ENCODE results near the gene MEIOSIN.

MEIOSIN gene

DNA sequence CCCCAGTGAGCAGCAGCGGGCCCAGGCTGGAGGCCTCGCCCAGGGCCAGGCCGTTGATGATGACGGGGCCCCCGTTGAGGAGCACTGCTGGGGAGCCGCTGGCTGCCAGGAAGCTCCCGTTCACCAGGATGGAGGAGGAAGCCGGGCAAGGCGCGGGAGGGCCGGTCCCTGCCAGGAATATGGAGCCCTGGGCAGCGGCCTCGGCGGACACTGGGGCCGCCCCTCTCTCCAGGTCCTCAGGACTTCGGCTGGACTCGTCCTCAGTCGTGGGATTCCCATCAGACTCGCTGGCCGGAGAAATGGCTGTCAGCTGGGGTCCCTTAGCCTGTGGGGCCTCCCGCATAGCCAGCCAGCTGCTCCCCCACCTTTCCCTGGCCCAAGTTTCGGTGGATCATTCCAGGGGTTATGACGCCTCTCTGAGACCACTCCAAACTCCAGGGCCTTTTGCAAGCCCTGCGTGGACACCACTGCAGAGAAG is 33.7 kb downstream of the MEIOSIN start:
- DNase-seq, result no peak

DNA sequence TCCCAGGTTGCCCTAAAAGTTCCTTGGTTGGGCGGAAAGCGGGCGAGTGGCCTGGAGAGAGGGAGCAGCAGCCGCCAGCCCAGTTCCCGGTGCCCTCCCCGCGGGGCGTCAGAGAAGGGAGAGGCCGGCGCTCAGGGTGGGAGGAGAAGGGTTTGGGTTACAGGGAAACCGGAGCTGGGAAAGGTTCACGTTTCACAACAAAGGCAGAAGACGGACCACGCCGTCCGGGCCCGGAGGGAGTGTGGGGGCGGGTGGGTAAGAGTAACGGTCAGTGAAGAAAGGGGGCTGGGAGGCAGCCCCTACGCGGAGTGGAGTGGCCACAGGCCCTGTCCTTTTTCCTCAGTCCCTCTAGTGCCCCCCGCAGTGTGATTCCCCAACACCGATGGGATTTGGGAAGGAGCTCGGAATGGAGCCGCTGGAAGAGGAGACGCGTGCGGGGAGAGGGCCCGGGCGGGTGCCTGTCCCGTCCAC is 34.2 kb downstream of the MEIOSIN start:
- peak; percentile 39 for DNase-seq

DNA sequence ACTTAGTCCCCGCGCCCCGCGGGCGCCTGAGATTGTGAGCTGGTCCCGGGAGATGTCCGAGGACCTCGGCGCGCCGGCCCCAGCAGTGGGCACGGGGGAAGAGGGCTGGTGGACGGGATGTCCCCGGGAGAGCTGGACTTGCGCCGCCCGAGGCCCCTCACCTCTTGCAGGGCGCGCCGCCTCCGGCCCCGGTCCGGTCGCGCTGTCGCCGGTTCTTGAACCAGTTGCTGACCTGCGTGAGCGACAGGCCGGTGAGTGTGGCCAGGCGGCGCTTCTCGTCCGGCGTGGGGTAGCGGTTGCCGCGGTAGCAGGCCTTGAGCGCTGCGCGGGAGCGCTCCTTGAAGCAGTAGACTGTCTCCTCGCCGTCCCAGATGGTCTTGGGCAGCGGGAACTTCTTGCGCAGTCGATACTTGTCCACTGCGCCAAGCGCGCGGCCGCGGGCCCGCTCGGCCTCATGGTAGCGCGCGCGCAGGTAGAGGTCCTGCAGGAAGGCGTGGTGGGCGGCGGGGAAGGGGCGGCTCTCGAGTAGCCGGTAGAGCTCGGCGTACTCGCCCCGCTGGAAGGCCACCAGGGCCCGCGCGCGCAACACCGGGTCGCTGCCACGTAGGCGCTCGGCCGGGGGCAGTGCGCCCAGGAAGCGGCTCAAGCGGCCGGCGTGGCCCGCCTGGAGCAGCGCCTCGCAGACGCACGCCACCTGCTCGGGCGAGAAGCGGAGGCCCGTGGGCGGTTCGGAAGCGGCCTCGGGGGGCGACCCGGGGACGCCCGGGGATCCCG is 34.8 kb downstream of the MEIOSIN start:
- DNase-seq, result no peak

DNA sequence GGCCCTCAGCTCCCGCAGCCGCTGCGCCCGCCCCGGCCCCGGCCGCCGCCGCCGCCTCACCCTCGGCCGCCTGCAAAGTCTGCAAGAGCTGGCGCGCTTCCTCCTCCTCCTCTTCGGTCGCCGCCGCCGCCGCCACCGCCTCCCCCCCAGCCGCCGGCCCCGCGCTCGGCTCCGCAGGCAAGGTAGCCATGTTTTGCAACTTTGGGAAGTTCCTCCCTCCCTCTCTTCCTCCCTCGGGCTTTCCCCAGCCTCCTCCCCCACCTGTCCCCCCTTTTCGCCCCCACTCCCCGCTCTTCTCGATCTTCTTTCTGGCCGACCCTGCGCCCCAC is 35.4 kb downstream of the MEIOSIN start:
- DNase-seq, result no peak

DNA sequence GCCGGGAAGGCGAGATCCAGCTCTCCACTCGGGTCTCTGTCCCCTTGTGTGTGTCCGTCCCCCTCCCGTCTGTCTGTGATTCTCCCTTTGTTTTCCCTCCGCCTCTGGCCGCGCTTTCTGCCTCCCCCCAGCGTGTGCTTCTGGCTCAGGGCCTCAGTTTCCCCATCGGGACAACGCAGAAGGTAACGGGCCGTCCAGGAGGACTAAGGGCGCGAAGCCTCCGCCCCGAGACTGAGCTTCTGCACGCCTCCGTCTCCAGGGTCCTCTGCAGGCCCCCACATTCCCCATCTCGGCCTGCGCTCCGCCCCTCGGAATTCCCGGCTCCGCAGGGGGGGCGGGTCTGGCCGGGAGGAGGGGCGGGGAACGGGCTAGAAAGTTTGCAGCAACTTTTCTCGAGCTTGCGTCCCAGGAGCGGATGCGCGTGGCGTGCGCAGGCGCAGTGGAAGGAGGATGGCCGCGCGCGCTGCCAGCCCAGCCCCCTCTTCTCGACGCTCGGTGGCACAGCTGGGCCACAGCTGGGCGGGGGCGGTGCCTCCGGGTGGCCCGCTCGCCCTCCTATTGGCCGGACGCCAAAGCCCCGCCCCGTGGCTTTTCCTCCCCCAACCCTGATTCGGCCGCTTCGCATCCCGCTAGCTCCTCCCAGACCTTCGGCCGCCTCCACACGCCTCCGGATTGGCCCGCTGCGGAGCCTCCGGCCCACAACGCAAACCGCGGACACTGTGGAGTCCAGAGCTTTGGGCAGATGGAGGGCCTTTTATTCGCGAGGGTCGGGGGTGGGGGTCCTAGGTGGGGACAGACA is 35.9 kb downstream of the MEIOSIN start, which contains the start of gene SIX5:
Gene SIX5 (minus strand): TSS at position 269 of the 799 bp plus-strand sequence. CDS start 408 bp downstream, outside the sequence.
- DNase-seq, result peak; percentile 92

DNA sequence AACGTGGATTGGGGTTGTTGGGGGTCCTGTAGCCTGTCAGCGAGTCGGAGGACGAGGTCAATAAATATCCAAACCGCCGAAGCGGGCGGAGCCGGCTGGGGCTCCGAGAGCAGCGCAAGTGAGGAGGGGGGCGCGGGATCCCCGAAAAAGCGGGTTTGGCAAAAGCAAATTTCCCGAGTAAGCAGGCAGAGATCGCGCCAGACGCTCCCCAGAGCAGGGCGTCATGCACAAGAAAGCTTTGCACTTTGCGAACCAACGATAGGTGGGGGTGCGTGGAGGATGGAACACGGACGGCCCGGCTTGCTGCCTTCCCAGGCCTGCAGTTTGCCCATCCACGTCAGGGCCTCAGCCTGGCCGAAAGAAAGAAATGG is 36.6 kb downstream of the MEIOSIN start:
- DNase-seq, result no peak

DNA sequence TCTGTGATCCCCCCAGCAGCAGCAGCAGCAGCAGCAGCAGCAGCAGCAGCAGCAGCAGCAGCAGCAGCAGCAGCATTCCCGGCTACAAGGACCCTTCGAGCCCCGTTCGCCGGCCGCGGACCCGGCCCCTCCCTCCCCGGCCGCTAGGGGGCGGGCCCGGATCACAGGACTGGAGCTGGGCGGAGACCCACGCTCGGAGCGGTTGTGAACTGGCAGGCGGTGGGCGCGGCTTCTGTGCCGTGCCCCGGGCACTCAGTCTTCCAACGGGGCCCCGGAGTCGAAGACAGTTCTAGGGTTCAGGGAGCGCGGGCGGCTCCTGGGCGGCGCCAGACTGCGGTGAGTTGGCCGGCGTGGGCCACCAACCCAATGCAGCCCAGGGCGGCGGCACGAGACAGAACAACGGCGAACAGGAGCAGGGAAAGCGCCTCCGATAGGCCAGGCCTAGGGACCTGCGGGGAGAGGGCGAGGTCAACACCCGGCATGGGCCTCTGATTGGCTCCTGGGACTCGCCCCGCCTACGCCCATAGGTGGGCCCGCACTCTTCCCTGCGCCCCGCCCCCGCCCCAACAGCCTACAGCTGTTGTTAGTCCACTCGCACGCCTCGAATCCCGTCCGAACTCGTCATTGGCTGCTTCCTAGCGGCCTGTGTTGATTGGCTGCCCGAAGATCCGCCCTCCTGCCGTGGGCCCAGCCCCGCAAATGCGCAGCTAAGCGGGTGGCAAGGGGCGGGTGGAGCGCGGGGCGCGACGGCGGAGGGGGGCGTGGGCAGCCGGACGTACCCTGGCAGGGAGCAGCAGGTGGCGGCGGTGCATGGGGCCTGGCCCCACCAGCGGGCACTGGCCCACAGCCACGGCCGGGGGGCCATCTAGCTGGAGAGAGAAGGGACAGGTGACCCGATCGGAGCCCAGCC is 37.2 kb downstream of the MEIOSIN start:
- peak; percentile 97 for DNase-seq

DNA sequence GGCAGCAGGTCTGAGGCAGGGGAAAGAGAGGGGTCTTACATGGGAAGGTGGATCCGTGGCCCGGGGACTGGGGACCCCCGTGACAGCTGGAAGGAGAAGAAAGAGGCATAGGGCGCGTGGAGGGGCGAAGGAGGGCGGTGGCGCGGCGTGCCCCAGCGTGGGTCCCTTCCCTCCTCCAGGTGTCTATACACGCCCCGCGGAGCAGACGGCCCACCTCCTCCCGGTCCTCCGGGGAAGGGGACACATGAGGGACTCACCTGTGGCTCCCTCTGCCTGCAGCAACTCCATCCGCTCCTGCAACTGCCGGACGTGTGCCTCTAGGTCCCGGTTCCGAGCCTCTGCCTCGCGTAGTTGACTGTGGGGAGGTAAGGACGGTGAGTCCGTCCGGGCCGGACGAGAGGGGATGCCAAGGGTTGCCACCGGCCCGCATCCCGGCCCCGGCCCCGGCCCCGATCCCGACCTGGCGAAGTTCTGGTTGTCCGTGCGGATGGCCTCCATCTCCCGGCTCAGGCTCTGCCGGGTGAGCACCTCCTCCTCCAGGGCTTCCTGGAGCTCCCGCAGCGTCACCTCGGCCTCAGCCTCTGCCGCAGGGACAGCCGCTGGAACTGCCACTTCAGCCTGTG is 38.2 kb downstream of the MEIOSIN start:
- no peak for DNase-seq

DNA sequence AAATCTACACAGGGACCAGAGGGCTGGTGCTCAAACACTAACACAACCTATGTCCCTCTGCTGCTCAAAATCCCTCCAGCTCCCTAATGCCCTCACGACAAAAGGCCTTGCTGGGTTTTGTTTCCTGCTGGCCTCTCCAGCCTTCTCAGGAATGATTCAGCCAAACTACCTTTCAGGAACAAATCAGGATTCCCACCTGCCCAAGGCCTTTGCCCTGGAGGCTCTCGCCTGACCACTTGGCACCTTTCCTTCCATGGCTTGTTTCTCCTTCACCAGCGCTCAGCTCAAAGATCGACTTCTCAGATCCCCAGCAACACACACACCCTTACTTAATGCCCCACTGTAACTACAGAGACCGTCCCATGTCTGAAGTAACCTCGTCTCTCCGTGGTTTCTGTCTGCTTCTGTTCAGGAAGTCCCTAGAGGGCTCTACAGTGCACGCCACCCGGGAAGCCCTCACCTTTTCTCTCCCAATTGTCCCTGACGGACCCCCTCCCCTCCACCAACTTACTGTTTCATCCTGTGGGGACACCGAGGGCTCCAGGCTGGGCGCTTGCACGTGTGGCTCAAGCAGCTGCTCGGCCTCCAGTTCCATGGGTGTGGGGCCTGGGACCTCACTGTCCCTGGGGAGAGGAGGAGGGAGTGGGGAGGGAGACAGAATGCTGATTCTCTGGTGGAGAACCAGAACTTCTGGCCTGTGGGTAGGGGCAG is 39.0 kb downstream of the MEIOSIN start:
- no peak for DNase-seq

DNA sequence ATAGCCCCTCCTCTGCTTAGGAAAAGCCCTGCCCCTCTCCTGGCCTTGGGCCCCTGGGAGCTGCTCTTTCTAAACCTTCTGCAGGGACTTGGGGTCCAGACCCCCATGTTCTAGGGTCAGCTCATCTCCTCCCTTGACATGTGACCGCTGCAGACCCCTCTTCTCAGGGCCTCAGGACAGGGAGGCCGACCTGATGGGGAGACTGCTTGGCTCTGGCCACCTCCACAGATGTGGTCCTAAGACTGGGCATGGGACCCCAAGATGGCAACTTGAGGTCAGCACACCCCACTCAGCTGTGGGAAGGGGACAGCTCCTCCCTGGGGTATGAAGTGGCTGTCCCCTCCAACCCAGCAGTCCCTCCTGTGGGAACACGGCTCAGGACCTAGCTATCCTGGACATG is 39.7 kb downstream of the MEIOSIN start:
- DNase-seq, result no peak

DNA sequence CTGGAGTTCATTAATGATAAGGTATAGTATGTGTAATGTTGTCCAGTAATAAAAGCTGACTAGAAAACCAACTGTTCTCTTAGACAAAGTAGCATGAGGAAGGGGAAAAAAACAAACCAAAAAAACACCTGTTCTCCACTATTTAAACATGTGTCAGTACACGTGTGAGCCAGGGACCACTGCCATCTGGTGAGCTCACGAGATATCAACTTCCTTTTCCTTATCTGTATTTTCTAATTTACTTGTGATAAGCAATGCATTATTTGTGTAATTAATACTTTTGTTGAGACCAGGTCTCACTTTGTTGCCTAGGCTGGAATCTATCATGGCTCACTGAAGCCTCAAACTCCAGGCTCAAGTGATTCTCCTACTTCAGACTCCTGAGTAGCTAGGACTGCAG is 40.1 kb downstream of the MEIOSIN start:
- DNase-seq, result no peak

DNA sequence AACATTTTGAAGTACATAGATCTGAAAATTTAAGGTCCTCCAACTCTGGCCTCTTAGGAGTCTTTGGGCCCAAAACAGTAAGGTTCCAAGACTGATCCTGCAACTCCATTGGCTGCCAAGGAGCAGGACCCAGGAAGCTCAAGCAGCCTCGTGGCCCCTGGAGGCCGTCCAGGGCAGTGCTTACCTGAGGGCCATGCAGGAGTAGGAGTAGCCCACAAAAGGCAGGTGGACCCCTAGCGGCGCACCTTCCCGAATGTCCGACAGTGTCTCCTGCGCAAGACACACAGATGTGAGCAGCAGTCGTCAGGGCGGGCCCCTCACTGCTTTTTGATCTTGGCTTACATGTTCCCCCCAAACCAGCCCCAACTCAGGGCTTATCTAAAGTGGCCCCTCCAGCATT is 41.5 kb downstream of the MEIOSIN start:
- DNase-seq, result no peak

DNA sequence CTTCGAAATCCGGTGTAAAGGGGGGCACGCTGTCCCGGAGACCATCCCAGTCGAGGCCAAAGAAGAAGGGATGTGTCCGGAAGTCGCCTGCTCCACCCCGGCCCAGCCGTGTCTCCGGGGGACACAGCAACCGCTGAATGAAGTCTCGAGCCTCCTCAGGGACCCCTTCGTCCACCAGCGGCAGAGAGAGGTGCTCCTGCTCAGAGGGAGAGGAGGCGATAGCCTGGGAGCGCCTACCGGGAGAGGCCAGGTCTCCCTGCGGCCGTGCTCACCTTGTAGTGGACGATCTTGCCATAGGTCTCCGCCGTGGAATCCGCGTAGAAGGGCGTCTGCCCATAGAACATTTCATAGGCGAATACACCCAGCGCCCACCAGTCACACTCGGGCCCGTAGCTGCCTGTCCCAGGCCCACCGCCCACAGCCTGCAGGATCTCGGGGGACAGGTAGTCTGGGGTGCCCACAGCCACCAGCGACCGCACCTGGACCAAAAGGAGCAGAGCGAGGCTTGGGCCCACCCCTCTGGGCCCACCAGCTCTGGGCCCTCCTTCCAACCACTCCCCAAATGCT is 44.2 kb downstream of the MEIOSIN start:
- DNase-seq, result no peak

DNA sequence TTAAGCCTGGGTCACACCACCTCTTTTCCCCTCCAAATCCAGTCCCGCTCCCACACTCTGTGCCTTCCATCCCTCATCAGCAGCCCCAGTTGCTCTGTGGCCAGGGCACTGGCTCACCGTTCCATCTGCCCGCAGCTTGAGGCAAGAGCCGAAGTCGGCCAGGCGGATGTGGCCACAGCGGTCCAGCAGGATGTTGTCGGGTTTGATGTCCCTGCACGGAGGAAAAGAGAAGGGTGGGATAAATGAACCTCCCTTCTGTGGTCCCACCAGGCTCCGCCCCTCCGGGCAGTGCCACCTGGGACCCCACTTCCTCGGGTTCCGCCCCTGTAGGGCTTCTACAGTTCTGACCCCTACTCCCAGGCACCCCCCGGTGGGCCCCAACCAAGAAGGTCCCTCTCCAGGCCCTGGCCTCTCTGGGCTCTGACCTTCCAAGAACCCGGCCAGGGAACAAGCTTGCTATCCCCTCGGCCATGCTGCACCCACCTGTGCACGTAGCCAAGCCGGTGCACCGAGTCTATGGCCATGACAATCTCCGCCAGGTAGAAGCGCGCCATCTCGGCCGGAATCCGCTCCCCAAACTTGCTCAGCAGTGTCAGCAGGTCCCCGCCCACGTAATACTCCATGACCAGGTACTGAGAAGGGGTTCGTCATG is 44.9 kb downstream of the MEIOSIN start:
- DNase-seq, result no peak

DNA sequence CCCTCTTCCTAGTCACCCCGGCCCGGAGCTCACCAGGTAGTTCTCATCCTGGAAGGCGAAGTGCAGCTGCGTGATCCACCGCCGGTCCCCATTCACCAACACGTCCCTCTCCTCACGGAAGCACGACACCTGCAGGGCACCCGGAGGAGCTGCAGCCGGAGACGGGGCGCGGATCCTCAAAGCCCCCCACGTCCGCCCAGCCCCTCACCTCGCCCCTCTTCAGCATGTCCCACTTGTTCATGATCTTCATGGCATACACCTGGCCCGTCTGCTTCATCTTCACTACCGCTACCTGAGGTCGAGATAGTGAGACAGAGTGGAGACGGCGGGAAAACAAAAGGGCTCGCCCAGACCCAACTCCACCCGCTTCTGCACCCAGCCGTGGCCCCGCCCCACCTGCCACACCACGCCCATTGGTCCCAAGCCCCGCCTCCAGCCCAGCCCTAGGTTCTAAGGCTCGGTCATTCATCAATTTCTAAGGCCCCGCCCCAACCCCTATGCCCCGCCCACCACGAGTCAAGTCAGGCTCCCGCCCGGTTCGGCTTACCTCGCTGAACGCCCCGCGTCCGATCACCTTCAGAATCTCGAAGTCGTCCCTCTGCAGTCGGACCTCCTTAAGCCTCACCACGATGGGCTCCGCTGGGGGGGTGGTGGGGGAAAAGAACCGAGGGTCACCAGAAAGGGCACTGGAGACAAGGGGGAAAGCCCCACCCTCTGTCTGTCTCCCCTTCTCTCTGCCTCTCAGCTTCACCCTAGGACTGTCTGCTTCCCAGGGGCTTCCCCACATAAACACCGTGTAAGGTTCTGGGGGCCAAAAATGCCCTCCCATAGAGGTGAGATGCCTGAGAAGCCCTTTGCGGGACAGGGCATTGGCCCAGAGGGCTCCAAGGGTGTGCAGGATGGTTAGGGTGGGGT is 46.2 kb downstream of the MEIOSIN start:
- peak; percentile 92 for DNase-seq

DNA sequence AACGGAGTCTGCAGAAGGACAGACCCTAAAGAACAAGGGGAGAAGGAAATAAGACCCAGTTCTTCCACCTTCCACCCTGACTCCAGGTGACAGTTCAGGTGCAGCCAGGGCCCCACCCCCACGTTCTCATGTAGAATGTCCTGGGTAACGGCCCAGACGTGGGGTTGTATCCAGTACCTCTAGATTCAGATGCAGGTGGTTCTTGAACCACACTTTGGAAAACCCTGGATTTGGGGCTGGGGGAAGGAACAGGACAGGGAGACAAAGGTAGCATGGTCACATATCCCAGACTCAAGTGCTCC is 46.9 kb downstream of the MEIOSIN start:
- DNase-seq, result peak; percentile 36

DNA sequence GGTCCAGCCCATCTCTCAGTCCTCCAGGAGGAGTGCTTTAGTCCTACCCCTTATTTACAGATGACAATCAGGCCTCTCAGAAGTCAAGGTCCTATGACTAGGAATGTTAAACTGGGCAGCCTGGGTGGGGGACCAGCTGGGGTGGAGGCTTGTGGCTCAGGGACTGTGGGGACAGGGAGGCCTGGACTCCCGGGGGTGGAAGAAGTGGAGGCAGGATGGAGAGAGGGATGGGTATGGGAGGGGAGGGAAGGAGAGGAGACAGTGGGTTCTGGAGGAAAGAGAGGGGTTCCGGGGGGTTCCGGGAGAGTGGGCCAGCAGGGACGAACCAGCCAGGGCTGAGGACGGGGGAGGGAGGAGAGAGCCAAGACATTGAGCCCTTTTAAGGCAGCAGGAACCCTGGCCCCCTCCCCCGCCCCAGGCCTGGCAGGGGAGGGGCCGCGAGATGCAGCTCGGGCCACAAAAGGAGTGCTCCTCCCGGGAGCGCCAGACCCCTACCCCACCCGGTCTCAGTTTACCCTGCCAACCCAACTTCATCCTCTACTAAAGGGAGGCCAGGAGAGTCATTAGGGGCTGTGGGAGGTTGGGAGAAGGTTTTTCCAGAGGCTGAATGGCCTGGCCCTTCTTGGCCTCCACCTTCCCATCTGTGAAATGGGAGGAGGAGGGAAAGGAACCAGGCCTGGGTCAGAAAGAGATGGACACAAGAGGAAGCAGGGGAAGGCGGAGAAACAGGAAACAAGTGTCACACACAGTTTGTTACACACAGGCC is 47.4 kb downstream of the MEIOSIN start:
- DNase-seq, result no peak

DNA sequence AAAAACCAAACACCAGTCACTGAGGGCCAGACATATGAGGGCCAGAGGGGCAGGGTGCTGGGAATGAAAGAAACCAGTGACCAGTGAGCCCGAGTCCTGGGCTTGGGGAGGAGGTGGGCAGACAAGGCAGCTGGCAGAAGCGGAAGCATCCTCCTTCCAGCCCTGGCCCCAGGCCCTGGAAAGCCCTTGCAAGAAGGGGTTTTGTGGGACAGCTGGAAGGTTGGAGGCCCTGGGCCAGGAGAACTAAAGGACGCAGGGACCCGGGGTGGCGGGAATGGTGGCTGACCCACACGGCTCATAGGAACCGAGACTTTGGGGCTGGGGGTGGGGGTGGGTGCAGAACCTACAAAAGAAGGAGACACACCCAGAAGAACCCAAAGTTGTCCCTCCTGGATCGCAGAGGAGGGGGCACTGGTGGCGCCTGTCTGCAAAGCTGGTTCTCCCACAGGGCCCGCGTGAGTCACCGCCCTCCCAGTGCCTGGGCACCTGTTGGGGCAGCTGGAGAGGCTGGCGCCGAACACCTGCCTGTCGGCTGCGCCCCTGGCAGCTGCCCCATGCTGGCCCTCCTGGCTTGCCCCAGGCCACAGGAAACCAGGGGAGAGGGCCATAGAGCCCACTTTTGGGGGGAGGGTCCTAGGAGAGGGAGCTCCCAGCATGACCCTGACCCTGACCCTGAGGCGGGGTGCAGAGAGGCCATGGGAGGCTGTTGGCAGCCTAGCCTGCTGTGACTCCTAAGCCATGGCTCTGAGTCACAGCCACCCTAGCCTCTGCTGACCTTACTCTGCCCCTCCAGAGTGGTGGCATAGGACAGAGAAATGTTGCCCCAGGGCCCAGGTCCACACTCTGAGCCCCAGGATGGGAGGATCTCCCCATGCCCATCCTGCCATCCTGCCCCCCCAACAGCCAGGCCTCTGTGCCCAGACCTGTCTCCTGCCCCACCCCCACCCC is 48.2 kb downstream of the MEIOSIN start:
- peak; percentile 74 for DNase-seq

Data from DMS79 treated with DMSO at 0.1 percent for 48 hours (cell line).